Stimulated activated naive CD8-positive, alpha-beta T cell treated with anti-CD3 and anti-CD28 coated beads, Interleukin-15, Interleukin-2, amounts not matched to agents 100 ng/mL and 50 ng/mL, for 24 hours (primary cell): ENCODE results near the gene BRIP1.
"Not testable (repeated sequence)": the region's sequence is repeated elsewhere in the genome, so short reads cannot be mapped to it uniquely, and the experiment has no call there.

Experiments used
- H3K27ac Mint-ChIP-seq: one replicate; pipeline ENCODE4 v1.8.0; 2021; ENCODE audit warnings: mild to moderate bottlenecking, mixed read lengths
- H3K27me3 Mint-ChIP-seq: one replicate; pipeline ENCODE4 v1.8.0; 2021; ENCODE audit warnings: mixed read lengths
- H3K36me3 Mint-ChIP-seq: one replicate; pipeline ENCODE4 v1.8.0; 2021; ENCODE audit warnings: low read depth, mixed read lengths
- H3K4me1 Mint-ChIP-seq: one replicate; pipeline ENCODE4 v1.8.0; 2021; ENCODE audit warnings: low read depth, mixed read lengths
- H3K4me3 Mint-ChIP-seq: one replicate; pipeline ENCODE4 v1.8.0; 2021; ENCODE audit warnings: mild to moderate bottlenecking, mixed read lengths
- H3K9me3 Mint-ChIP-seq: one replicate; pipeline ENCODE4 v1.8.0; 2021; ENCODE audit warnings: mixed read lengths

The BRIP1 gene

GRCh38 chr17:61862975-61863800 lies at the start of gene BRIP1:
Gene BRIP1 (minus strand): TSS chr17:61863528. CDS start chr17:61861539, 1,989 bp downstream.
- Mint-ChIP-seq H3K27ac (peak within 1 kb of the TSS; percentile 92), H3K27me3 (no peaks in the 10 kb centered on the region), H3K4me3 (peak within 1 kb of the TSS; percentile 96), H3K9me3 (no peaks in the 10 kb centered on the region), H3K36me3 (peaks cover 25% of the 10 kb centered on the region), H3K4me1 (peaks cover 29% of the 10 kb centered on the region)

GRCh38 chr17:61908292-61909037 lies 45.1 kb upstream of the BRIP1 start:
- no peaks in the 10 kb centered on the region for H3K9me3 Mint-ChIP-seq
- peaks cover 53% of the 10 kb centered on the region for H3K36me3 Mint-ChIP-seq
- no peak overlapping the region for H3K4me3 Mint-ChIP-seq
- H3K27me3 Mint-ChIP-seq, result no peaks in the 10 kb centered on the region
- no peaks in the 10 kb centered on the region for H3K4me1 Mint-ChIP-seq
- H3K27ac Mint-ChIP-seq, result no peak overlapping the region

GRCh38 chr17:61907361-61907760 lies 44.0 kb upstream of the BRIP1 start:
- H3K36me3 Mint-ChIP-seq, result peaks cover 59% of the 10 kb centered on the region
- H3K27ac Mint-ChIP-seq, result no peak overlapping the region
- no peak overlapping the region for H3K4me3 Mint-ChIP-seq
- no peaks in the 10 kb centered on the region for H3K4me1 Mint-ChIP-seq
- H3K27me3 Mint-ChIP-seq, result no peaks in the 10 kb centered on the region
- H3K9me3 Mint-ChIP-seq, result no peaks in the 10 kb centered on the region

GRCh38 chr17:61904094-61904710 lies 40.9 kb upstream of the BRIP1 start:
- Mint-ChIP-seq H3K4me1 (no peaks in the 10 kb centered on the region), H3K27ac (peak overlapping the region; percentile 45), H3K36me3 (peaks cover 62% of the 10 kb centered on the region), H3K9me3 (no peaks in the 10 kb centered on the region), H3K4me3 (peak overlapping the region; percentile 32), H3K27me3 (no peaks in the 10 kb centered on the region)

- Mint-ChIP-seq H3K27ac (no peak overlapping the region), H3K36me3 (peaks cover 64% of the 10 kb centered on the region), H3K4me3 (no peak overlapping the region), H3K4me1 (no peaks in the 10 kb centered on the region), H3K9me3 (no peaks in the 10 kb centered on the region), H3K27me3 (no peaks in the 10 kb centered on the region)
Measured at GRCh38 chr17:61903251-61903650, 39.9 kb upstream of the BRIP1 start.

GRCh38 chr17:61897548-61898180 lies 34.3 kb upstream of the BRIP1 start:
- no peaks in the 10 kb centered on the region for H3K9me3 Mint-ChIP-seq
- no peak overlapping the region for H3K27ac Mint-ChIP-seq
- no peaks in the 10 kb centered on the region for H3K27me3 Mint-ChIP-seq
- H3K36me3 Mint-ChIP-seq, result peaks cover 55% of the 10 kb centered on the region
- H3K4me1 Mint-ChIP-seq, result no peaks in the 10 kb centered on the region
- no peak overlapping the region for H3K4me3 Mint-ChIP-seq

GRCh38 chr17:61895391-61895790 lies 32.1 kb upstream of the BRIP1 start:
- Mint-ChIP-seq H3K27ac (no peak overlapping the region), H3K36me3 (peaks cover 53% of the 10 kb centered on the region), H3K9me3 (no peaks in the 10 kb centered on the region), H3K4me1 (no peaks in the 10 kb centered on the region), H3K27me3 (no peaks in the 10 kb centered on the region), H3K4me3 (no peak overlapping the region)

GRCh38 chr17:61894310-61894709 lies 31.0 kb upstream of the BRIP1 start:
- H3K4me1 Mint-ChIP-seq, H3K9me3 Mint-ChIP-seq, H3K4me3 Mint-ChIP-seq, H3K27ac Mint-ChIP-seq, H3K27me3 Mint-ChIP-seq: not testable (repeated sequence)
- H3K36me3 Mint-ChIP-seq, result peaks cover 50% of the 10 kb centered on the region

- H3K4me3 Mint-ChIP-seq, H3K4me1 Mint-ChIP-seq, H3K27ac Mint-ChIP-seq, H3K9me3 Mint-ChIP-seq, H3K27me3 Mint-ChIP-seq: not testable (repeated sequence)
- peaks cover 52% of the 10 kb centered on the region for H3K36me3 Mint-ChIP-seq
Measured at GRCh38 chr17:61887733-61888132, 24.4 kb upstream of the BRIP1 start.

GRCh38 chr17:61885865-61886264 lies 22.5 kb upstream of the BRIP1 start:
- not testable (repeated sequence) for H3K9me3 Mint-ChIP-seq, H3K4me3 Mint-ChIP-seq, H3K4me1 Mint-ChIP-seq, H3K27ac Mint-ChIP-seq, H3K27me3 Mint-ChIP-seq
- peaks cover 50% of the 10 kb centered on the region for H3K36me3 Mint-ChIP-seq

- no peak overlapping the region for H3K4me3 Mint-ChIP-seq
- H3K36me3 Mint-ChIP-seq, result peaks cover 50% of the 10 kb centered on the region
- no peaks in the 10 kb centered on the region for H3K9me3 Mint-ChIP-seq
- H3K4me1 Mint-ChIP-seq, result no peaks in the 10 kb centered on the region
- H3K27me3 Mint-ChIP-seq, result no peaks in the 10 kb centered on the region
- H3K27ac Mint-ChIP-seq, result no peak overlapping the region
Measured at GRCh38 chr17:61884864-61885263, 21.5 kb upstream of the BRIP1 start.

- no peak overlapping the region for H3K27ac Mint-ChIP-seq
- H3K27me3 Mint-ChIP-seq, result no peaks in the 10 kb centered on the region
- no peaks in the 10 kb centered on the region for H3K9me3 Mint-ChIP-seq
- H3K4me1 Mint-ChIP-seq, result no peaks in the 10 kb centered on the region
- H3K4me3 Mint-ChIP-seq, result no peak overlapping the region
- peaks cover 56% of the 10 kb centered on the region for H3K36me3 Mint-ChIP-seq
Measured at GRCh38 chr17:61880589-61881102, 17.3 kb upstream of the BRIP1 start.

- Mint-ChIP-seq H3K27me3 (no peaks in the 10 kb centered on the region), H3K4me1 (no peaks in the 10 kb centered on the region), H3K27ac (no peak overlapping the region), H3K4me3 (no peak overlapping the region), H3K36me3 (peaks cover 54% of the 10 kb centered on the region), H3K9me3 (no peaks in the 10 kb centered on the region)
Measured at GRCh38 chr17:61878984-61879612, 15.8 kb upstream of the BRIP1 start.

- H3K27ac Mint-ChIP-seq, result no peak overlapping the region
- no peaks in the 10 kb centered on the region for H3K27me3 Mint-ChIP-seq
- no peaks in the 10 kb centered on the region for H3K9me3 Mint-ChIP-seq
- no peaks in the 10 kb centered on the region for H3K4me1 Mint-ChIP-seq
- H3K4me3 Mint-ChIP-seq, result no peak overlapping the region
- peaks cover 58% of the 10 kb centered on the region for H3K36me3 Mint-ChIP-seq
Measured at GRCh38 chr17:61878520-61878919, 15.2 kb upstream of the BRIP1 start.
